Measurements from ENCODE around the gene PCED1B.

The PCED1B gene

GRCh38 chr12:47079468-47079980 is at the start of gene PCED1B, which contains the start of gene AMIGO2:
Gene PCED1B, plus strand, starts transcription at chr12:47079621. Its CDS starts 155,443 bp downstream, at chr12:47235064.
Gene AMIGO2, minus strand, starts transcription at chr12:47079959. Its CDS starts 957 bp downstream, at chr12:47079002.
- peak; percentile 83 for DNase-seq (ENCODE audit: low read depth)
- TF ChIP-seq, protein P1, sequence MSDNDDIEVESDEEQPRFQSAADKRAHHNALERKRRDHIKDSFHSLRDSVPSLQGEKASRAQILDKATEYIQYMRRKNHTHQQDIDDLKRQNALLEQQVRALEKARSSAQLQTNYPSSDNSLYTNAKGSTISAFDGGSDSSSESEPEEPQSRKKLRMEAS (IDR thresholded peaks at IDR 0.05; ENCODE audit: low read depth, low read length), result no peak
- TF ChIP-seq, protein P2, sequence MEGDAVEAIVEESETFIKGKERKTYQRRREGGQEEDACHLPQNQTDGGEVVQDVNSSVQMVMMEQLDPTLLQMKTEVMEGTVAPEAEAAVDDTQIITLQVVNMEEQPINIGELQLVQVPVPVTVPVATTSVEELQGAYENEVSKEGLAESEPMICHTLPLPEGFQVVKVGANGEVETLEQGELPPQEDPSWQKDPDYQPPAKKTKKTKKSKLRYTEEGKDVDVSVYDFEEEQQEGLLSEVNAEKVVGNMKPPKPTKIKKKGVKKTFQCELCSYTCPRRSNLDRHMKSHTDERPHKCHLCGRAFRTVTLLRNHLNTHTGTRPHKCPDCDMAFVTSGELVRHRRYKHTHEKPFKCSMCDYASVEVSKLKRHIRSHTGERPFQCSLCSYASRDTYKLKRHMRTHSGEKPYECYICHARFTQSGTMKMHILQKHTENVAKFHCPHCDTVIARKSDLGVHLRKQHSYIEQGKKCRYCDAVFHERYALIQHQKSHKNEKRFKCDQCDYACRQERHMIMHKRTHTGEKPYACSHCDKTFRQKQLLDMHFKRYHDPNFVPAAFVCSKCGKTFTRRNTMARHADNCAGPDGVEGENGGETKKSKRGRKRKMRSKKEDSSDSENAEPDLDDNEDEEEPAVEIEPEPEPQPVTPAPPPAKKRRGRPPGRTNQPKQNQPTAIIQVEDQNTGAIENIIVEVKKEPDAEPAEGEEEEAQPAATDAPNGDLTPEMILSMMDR (IDR thresholded peaks at IDR 0.05; ENCODE audit: low read depth, low read length), result peak; percentile 28
- peak within 1 kb of the TSS; percentile 37 for H3K4me3 ChIP-seq (ENCODE audit: low read depth, low read length)

- no peak overlapping the region for H3K4me3 ChIP-seq (ENCODE audit: low read depth, low read length)
- no peak for TF ChIP-seq MYC (IDR thresholded peaks at IDR 0.05; ENCODE audit: low read depth, low read length)
- TF ChIP-seq, protein P2 (IDR thresholded peaks at IDR 0.05; ENCODE audit: low read depth, low read length), result no peak
- TF ChIP-seq, protein P1 (IDR thresholded peaks at IDR 0.05; ENCODE audit: low read depth, low read length), result no peak
- TF ChIP-seq POLR2A (IDR thresholded peaks at IDR 0.05; ENCODE audit: extremely low read depth, insufficient read length), result no peak
- no peak for DNase-seq (ENCODE audit: low read depth)
Measured at GRCh38 chr12:47029903-47030302, 49.5 kb upstream of the PCED1B start.

DNA sequence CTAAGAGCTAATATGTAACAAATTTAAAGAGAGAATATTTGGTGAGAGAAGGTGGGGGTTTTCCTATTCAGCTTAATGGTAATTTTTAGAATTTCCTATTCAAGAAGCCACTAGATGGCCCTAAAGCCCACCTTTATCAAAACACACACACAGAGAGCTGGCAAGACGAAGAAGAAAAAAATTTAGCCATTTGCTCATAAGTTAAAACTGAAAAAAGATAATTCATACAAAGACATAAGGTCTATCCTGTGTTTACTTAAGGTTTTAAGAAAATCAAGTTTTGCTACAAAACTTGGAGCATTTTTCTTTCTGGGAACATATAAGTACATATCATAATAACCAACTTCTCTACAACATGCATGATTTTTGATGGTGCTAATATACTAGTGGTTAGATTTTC is 46.8 kb upstream of the PCED1B start:
- peak; percentile 60 for DNase-seq (ENCODE audit: low read depth)
- no peak overlapping the region for H3K4me3 ChIP-seq (ENCODE audit: low read depth, low read length)
- TF ChIP-seq, protein P2 (IDR thresholded peaks at IDR 0.05; ENCODE audit: low read depth, low read length), result peak; percentile 47
- no peak for TF ChIP-seq MYC (IDR thresholded peaks at IDR 0.05; ENCODE audit: low read depth, low read length)
- no peak for TF ChIP-seq POLR2A (IDR thresholded peaks at IDR 0.05; ENCODE audit: extremely low read depth, insufficient read length)

DNA sequence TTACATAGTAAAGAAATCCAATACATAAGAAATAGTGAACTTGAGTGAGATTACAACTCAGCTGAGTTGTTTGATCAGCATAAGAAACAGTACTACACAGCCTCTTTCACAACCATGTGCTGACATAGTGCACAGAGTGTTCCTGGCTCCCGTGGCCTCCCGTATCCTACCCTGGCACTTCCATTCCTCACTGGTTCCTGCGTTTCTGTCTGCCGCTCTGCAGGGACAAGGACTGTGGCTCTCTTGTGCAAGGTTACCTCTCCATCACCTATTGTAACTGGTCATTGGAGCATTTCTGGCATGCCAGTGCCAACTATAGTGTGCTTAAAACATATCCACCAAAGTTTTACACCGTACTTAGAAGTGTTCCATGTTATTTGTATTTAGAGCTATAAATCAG is 46.3 kb upstream of the PCED1B start:
- no peak for DNase-seq (ENCODE audit: low read depth)
- TF ChIP-seq MYC (IDR thresholded peaks at IDR 0.05; ENCODE audit: low read depth, low read length) (no peak), POLR2A (IDR thresholded peaks at IDR 0.05; ENCODE audit: extremely low read depth, insufficient read length) (no peak)
- TF ChIP-seq, protein P2 (IDR thresholded peaks at IDR 0.05; ENCODE audit: low read depth, low read length), result no peak
- TF ChIP-seq, protein P1 (IDR thresholded peaks at IDR 0.05; ENCODE audit: low read depth, low read length), result no peak
- no peak overlapping the region for H3K4me3 ChIP-seq (ENCODE audit: low read depth, low read length)

- TF ChIP-seq, protein P2 (IDR thresholded peaks at IDR 0.05; ENCODE audit: low read depth, low read length), result no peak
- TF ChIP-seq POLR2A (IDR thresholded peaks at IDR 0.05; ENCODE audit: extremely low read depth, insufficient read length) (no peak), MYC (IDR thresholded peaks at IDR 0.05; ENCODE audit: low read depth, low read length) (no peak)
- TF ChIP-seq, protein P1 (IDR thresholded peaks at IDR 0.05; ENCODE audit: low read depth, low read length), result no peak
- DNase-seq (ENCODE audit: low read depth), result no peak
- H3K4me3 ChIP-seq (ENCODE audit: low read depth, low read length), result no peak overlapping the region
Measured at GRCh38 chr12:47033789-47034555, 45.4 kb upstream of the PCED1B start.
